ENCODE measurements around the gene RGPD8.

RGPD8 gene

GRCh38 chr2:112335600-112335999 is 97.8 kb downstream of the RGPD8 start:
- no peak for DNase-seq (ENCODE audit: low spot score)

GRCh38 chr2:112332123-112332696 is 101.2 kb downstream of the RGPD8 start:
- DNase-seq (ENCODE audit: low spot score), result no peak

- no peak for DNase-seq (ENCODE audit: low spot score)
These were observed 110.5 kb downstream of the RGPD8 start for GRCh38 chr2:112322919-112323318.

GRCh38 chr2:112321375-112322320 is 111.8 kb downstream of the RGPD8 start:
- DNase-seq (ENCODE audit: low spot score), result no peak
